ENCODE data around the gene EFL1. TPM values are rescaled to one million over a fixed set of nuclear protein-coding genes. Genes with fewer than 3 reads are reported as not detected.

The EFL1 gene
- total and polyA plus RNA-seq, 2 of the 8 experiments (the other 6 are each of a cell fraction or from before 2014, with no cell fraction given), result 10.8 to 31.5 TPM

DNA sequence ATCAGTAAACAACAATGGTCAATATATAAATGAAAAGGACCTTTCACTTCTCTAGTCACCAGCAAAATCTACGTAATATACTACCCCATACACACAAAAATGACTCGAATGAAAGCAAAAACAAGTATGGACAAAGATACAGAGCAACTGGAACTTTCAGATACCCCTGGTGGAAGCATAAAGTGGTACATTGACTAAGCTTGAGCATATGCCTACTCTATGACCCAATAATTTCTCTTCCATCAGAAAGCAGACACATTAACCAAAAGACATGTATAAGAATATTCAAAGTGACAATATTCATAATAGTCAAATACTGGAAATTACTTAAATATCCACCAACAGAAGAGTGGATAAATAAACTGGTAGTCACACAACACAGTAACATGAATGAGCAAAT, 86.0 kb downstream of the EFL1 start (continued):
- no peak for TF ChIP-seq E2F6 (IDR thresholded peaks at IDR 0.05)
- TF ChIP-seq POLR2A (IDR thresholded peaks at IDR 0.05; ENCODE audit: control extremely low read depth in 1 of 2, low read depth in 2 of 2, low read length in 2 of 2), result no peak
- TF ChIP-seq KDM5A (IDR thresholded peaks at IDR 0.05; ENCODE audit: low read length), result no peak
- TF ChIP-seq SIX5 (IDR thresholded peaks at IDR 0.05; ENCODE audit: low read depth, low read length), result no peak
- no peak for TF ChIP-seq TEAD4 (IDR thresholded peaks at IDR 0.05; ENCODE audit: low read depth, low read length)
- TF ChIP-seq POLR2AphosphoS5 (IDR thresholded peaks at IDR 0.05; ENCODE audit: low read depth, low read length), result no peak
- TF ChIP-seq NRF1 (IDR thresholded peaks at IDR 0.05; ENCODE audit: low read depth, low read length), result no peak
